ENCODE data around the gene PLD3.
A peak's percentile ranks its signal among the peaks of the same experiment; 100 is the strongest.

Gene PLD3

DNA sequence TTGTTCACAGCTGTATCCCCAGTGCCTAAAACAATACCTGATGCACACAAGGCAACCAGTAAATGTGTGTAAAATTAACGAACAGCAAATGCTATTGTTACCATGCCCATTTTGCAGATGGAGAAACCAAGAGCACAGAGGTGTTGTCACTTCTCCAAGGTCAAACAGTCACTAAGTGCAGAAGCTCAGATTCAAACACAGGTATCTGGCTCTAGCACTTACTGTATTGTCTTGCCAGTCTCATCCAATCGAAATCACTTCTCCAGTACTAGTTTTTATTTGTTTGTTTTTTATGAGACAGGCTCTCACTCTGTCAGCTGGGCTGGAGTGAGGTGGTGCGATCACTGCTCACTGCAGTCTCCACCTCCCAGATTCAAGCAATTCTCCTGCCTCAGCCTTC lies 13.7 kb downstream of the PLD3 start:
- TF ChIP-seq CTCF (IDR thresholded peaks at IDR 0.05; ENCODE audit: low read depth, low read length) (no peak), POLR2A (IDR thresholded peaks at IDR 0.05; ENCODE audit: extremely low read depth, insufficient read length) (no peak), MAX (IDR thresholded peaks at IDR 0.05; ENCODE audit: low read depth, low read length) (no peak), MYC (IDR thresholded peaks at IDR 0.05; ENCODE audit: low read depth, low read length) (no peak)
- no peak overlapping the region for H3K4me3 ChIP-seq (ENCODE audit: low read depth, low read length)
- no peak for DNase-seq (ENCODE audit: low read depth)

DNA sequence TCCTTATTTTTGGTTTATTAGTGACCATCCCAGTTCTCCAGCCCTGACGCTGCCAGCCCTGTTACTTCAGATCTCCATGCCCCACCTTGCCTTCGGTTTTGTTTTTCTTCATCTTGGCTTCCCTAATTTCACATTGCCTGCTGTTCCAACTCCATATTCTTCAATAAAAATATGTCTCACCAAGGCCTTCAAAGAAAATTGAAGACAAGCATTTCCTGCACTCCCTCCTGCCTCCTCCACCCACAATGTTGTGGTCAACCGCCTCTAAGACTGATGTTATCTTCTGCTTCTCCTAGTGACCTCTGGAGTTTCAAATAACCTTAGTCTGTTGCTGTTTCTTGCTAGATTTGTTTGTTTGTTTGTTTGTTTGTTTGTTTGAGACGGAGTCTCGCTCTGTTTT lies 14.6 kb downstream of the PLD3 start:
- TF ChIP-seq POLR2A (IDR thresholded peaks at IDR 0.05; ENCODE audit: extremely low read depth, insufficient read length), result no peak
- no peak for TF ChIP-seq CTCF (IDR thresholded peaks at IDR 0.05; ENCODE audit: low read depth, low read length)
- no peak for TF ChIP-seq MAX (IDR thresholded peaks at IDR 0.05; ENCODE audit: low read depth, low read length)
- no peak for TF ChIP-seq MYC (IDR thresholded peaks at IDR 0.05; ENCODE audit: low read depth, low read length)
- peak; percentile 82 for DNase-seq (ENCODE audit: low read depth)
- no peak overlapping the region for H3K4me3 ChIP-seq (ENCODE audit: low read depth, low read length)

DNA sequence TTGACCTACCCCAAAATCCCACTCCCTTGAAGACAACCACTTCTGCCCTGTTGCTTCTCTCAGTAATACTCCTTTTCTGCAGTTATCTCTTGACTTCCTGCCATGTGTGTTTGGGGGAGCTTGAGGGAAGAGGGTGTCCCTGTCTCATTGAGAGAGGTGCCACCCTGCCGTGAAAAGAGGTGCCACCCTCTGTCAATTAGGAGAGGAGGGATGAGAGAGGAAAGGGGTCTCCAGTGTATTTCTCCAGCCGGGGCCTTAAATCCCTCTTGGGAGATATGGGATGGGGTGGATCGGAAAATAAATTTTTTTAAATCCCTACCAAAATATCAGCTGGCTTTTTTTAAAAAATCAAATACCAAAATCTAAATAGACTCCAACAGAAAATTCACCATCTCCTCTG lies 16.5 kb downstream of the PLD3 start:
- TF ChIP-seq CTCF (IDR thresholded peaks at IDR 0.05; ENCODE audit: low read depth, low read length) (no peak), POLR2A (IDR thresholded peaks at IDR 0.05; ENCODE audit: extremely low read depth, insufficient read length) (no peak), MAX (IDR thresholded peaks at IDR 0.05; ENCODE audit: low read depth, low read length) (no peak), MYC (IDR thresholded peaks at IDR 0.05; ENCODE audit: low read depth, low read length) (no peak)
- no peak overlapping the region for H3K4me3 ChIP-seq (ENCODE audit: low read depth, low read length)
- DNase-seq (ENCODE audit: low read depth), result no peak

- DNase-seq (ENCODE audit: low read depth), result peak; percentile 20
- H3K4me3 ChIP-seq (ENCODE audit: low read depth, low read length), result no peak overlapping the region
- TF ChIP-seq CTCF (IDR thresholded peaks at IDR 0.05; ENCODE audit: low read depth, low read length), result no peak
- TF ChIP-seq POLR2A (IDR thresholded peaks at IDR 0.05; ENCODE audit: extremely low read depth, insufficient read length), result no peak
- no peak for TF ChIP-seq MAX (IDR thresholded peaks at IDR 0.05; ENCODE audit: low read depth, low read length)
- TF ChIP-seq MYC (IDR thresholded peaks at IDR 0.05; ENCODE audit: low read depth, low read length), result no peak
Observed at GRCh38 chr19:40365613-40366401, 17.3 kb downstream of the PLD3 start.

DNA sequence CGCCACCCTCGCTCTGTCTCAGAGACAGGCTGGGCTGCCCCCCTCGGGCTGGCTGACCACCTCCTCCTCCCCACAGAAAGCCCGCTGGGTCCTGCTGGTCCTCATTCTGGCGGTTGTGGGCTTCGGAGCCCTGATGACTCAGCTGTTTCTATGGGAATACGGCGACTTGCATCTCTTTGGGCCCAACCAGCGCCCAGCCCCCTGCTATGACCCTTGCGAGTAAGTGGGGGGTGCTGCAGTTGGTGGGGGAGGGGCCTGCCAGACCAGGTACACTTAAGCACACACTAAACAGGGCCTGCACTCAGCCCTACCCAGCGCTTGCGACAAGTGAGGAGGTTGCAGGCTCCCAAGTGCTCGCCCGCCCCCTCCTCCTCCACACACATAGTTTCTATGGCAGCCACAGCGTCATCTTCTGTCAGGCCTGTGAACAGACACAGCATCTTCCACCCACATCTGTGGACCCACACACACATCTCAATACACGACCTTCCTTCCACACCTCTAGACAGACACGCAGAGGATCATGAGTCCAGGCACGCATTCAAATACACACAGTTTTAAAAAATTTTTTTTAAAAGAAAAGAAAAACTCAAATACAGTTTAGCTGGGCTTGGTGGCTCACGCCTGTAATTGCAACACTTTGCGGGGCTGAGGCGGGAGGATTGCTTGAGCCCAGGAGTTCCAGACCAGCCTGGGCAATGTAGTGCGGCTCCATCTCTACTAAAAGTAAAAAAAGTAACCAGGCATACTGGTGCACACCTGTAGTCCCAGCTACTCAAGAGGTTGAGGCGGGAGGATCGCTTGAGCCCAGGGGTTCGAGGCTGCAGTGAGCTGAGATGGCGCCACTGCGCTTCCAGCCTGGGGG lies 18.4 kb downstream of the PLD3 start:
- DNase-seq (ENCODE audit: low read depth), result peak; percentile 70
- no peak overlapping the region for H3K4me3 ChIP-seq (ENCODE audit: low read depth, low read length)
- no peak for TF ChIP-seq MAX (IDR thresholded peaks at IDR 0.05; ENCODE audit: low read depth, low read length)
- TF ChIP-seq CTCF (IDR thresholded peaks at IDR 0.05; ENCODE audit: low read depth, low read length), result no peak
- no peak for TF ChIP-seq MYC (IDR thresholded peaks at IDR 0.05; ENCODE audit: low read depth, low read length)
- TF ChIP-seq POLR2A (IDR thresholded peaks at IDR 0.05; ENCODE audit: extremely low read depth, insufficient read length), result no peak
